Upper lobe of right lung (tissue), 1 donor: ENCODE results near the gene TMEM52B. TPM values are rescaled to one million over a fixed set of nuclear protein-coding genes. Genes with fewer than 3 reads are reported as not detected.
"Not testable (repeated sequence)": the region's sequence is repeated elsewhere in the genome, so short reads cannot be mapped to it uniquely, and the experiment has no call there.

ENCODE experiments used
- ATAC-seq: fragments of 200-7000 bp; cut with Tn5 transposase; one replicate; pipeline ENCODE4 v1.9.1; 2020; ENCODE audit warnings: mild to moderate bottlenecking, moderate library complexity
- DNase-seq: peaks from one replicate; pipeline ENCODE4 v3.0.0-alpha.2; 2020
- H3K27ac ChIP-seq: fragments of 200-600 bp; one replicate; pipeline ENCODE4 v1.8.0; 2022
- H3K27me3 ChIP-seq: fragments of 200-600 bp; one replicate; pipeline ENCODE4 v1.8.0; 2022; ENCODE audit warnings: mild to moderate bottlenecking
- H3K36me3 ChIP-seq: fragments of 200-600 bp; one replicate; pipeline ENCODE4 v1.8.0; 2022
- H3K4me1 ChIP-seq: fragments of 200-600 bp; one replicate; pipeline ENCODE4 v1.8.0; 2022
- H3K4me3 ChIP-seq: fragments of 200-600 bp; one replicate; pipeline ENCODE4 v1.8.0; 2022; ENCODE audit warnings: mild to moderate bottlenecking
- H3K9me3 ChIP-seq: fragments of 200-600 bp; one replicate; pipeline ENCODE4 v1.8.0; 2022
- CTCF ChIP-seq: fragments of 200-600 bp; IDR thresholded peaks from one replicate; pipeline ENCODE4 v1.8.0; 2022; ENCODE audit warnings: antibody characterized with exemption
- intact Hi-C: fragments of 100-400 bp; cut with DNase I; formaldehyde crosslinking; loops from one replicate; pipeline ENCODE4 v1.11.0; 2022
- total RNA-seq: library from RNA; stranded (reverse); fragmentation: NEBNext Ultra II Directional; extraction: Animal tissue kit (Norgen Biotek cat#: 25700); gene quantifications from one replicate; pipeline ENCODE4 v1.2.1, GENCODE V29; 2021
- donor health status: DM: no; HTN: yes; CAD: no; lungs with severe emphysema.

TMEM52B gene
- total RNA-seq, 1 donor from 2014 or later, result 2.3 TPM

GRCh38 chr12:10182354-10183049 lies 3.7 kb downstream of the TMEM52B start:
- TF ChIP-seq CTCF, result no peak
- Histone ChIP-seq H3K27me3 (no peaks in the 10 kb centered on the region), H3K4me1 (peaks cover 5% of the 10 kb centered on the region), H3K4me3 (no peak overlapping the region), H3K9me3 (no peaks in the 10 kb centered on the region), H3K27ac (no peak overlapping the region), H3K36me3 (no peaks in the 10 kb centered on the region)
- DNase-seq, result no peak
- ATAC-seq, result peak; percentile 62
- intact Hi-C loops, result no loop called here

- Histone ChIP-seq H3K27ac (peak overlapping the region; percentile 49), H3K9me3 (no peaks in the 10 kb centered on the region), H3K27me3 (no peaks in the 10 kb centered on the region), H3K36me3 (no peaks in the 10 kb centered on the region), H3K4me3 (no peak overlapping the region), H3K4me1 (peaks cover 5% of the 10 kb centered on the region)
- no peak for DNase-seq
- ATAC-seq, result peak; percentile 72
- TF ChIP-seq CTCF, result no peak
- intact Hi-C loops, result no loop called here
Observed at GRCh38 chr12:10184261-10184843, 5.5 kb downstream of the TMEM52B start.

GRCh38 chr12:10186299-10186698 lies 7.5 kb downstream of the TMEM52B start:
- ATAC-seq (peak; percentile 82), DNase-seq (peak; percentile 83)
- peak overlapping the region; percentile 16 for H3K4me3 ChIP-seq
- intact Hi-C loops, result no loop called here
- no peak for TF ChIP-seq CTCF
- H3K36me3 ChIP-seq, result no peaks in the 10 kb centered on the region
- H3K27ac ChIP-seq, result peak overlapping the region; percentile 65
- H3K9me3 ChIP-seq, result no peaks in the 10 kb centered on the region
- H3K27me3 ChIP-seq, result no peaks in the 10 kb centered on the region
- peaks cover 14% of the 10 kb centered on the region for H3K4me1 ChIP-seq

GRCh38 chr12:10186958-10187357 lies 8.1 kb downstream of the TMEM52B start:
- Histone ChIP-seq H3K27ac (peak overlapping the region; percentile 30), H3K4me1 (peaks cover 14% of the 10 kb centered on the region), H3K4me3 (peak overlapping the region; percentile 16)
- ATAC-seq (peak; percentile 44), DNase-seq (peak; percentile 75)
- H3K9me3 ChIP-seq, H3K27me3 ChIP-seq, H3K36me3 ChIP-seq, intact Hi-C loops: not testable (repeated sequence)

GRCh38 chr12:10189653-10190052 lies 10.8 kb downstream of the TMEM52B start:
- no peaks in the 10 kb centered on the region for H3K27me3 ChIP-seq
- no peak for DNase-seq
- no peak for TF ChIP-seq CTCF
- H3K36me3 ChIP-seq, result no peaks in the 10 kb centered on the region
- peaks cover 9% of the 10 kb centered on the region for H3K4me1 ChIP-seq
- intact Hi-C loops, result loop anchor here (5.0 kb wide), 1 partner anchor 37 kb away; no protein-coding TSS in a partner anchor
- no peak overlapping the region for H3K27ac ChIP-seq
- H3K4me3 ChIP-seq, result no peak overlapping the region
- no peaks in the 10 kb centered on the region for H3K9me3 ChIP-seq
- peak; percentile 37 for ATAC-seq

GRCh38 chr12:10190558-10191388 lies 11.9 kb downstream of the TMEM52B start:
- no peaks in the 10 kb centered on the region for H3K27me3 ChIP-seq
- peak; percentile 88 for TF ChIP-seq CTCF
- H3K36me3 ChIP-seq, result no peaks in the 10 kb centered on the region
- intact Hi-C loops, result loop anchor here (5.0 kb wide), 1 partner anchor 38 kb away; no protein-coding TSS in a partner anchor
- no peaks in the 10 kb centered on the region for H3K9me3 ChIP-seq
- DNase-seq (no peak), ATAC-seq (peak; percentile 96)
- H3K4me1 ChIP-seq, result peaks cover 9% of the 10 kb centered on the region
- H3K27ac ChIP-seq, result no peak overlapping the region
- H3K4me3 ChIP-seq, result no peak overlapping the region
